ENCODE data around the gene LCN6. TPM values are rescaled to one million over a fixed set of nuclear protein-coding genes. Genes with fewer than 3 reads are reported as not detected.

The LCN6 gene
- polyA plus RNA-seq, 1 donor from 2014 or later = not detected

DNA sequence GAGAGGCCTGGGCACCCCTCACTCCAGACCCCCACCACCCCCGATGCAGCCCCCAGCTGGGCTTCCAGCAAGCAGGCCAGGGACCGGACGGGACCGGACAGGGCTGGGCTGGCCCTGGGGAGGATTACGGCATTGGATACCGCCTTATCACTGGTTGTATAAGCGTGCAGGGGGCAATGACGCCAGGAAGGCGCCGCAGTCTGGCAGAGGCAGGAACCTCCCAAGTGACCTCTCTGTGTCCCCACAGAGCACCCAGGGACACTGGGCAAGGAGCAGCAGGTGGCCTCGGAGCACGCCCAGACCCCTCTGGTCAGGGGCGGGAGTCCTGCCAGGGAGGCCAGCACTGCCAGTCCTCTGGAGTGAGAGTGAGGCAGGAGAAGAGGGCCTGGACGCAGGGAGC lies 16.7 kb upstream of the LCN6 start:
- H3K4me2 ChIP-seq (ENCODE audit: low read length) = no peak overlapping the region
- no peaks in the 10 kb centered on the region for H4K20me1 ChIP-seq (ENCODE audit: insufficient read depth)
- H3K36me3 ChIP-seq (ENCODE audit: insufficient read depth, low read length) = no peaks in the 10 kb centered on the region
- no peak for TF ChIP-seq CTCF (IDR thresholded peaks at IDR 0.05; ENCODE audit: poor library complexity, severe bottlenecking)
- no peak for TF ChIP-seq SMC3 (conservative IDR thresholded peaks at IDR 0.05; ENCODE audit: poor library complexity)
- no peak for TF ChIP-seq MXI1 (conservative IDR thresholded peaks at IDR 0.05; ENCODE audit: poor library complexity, severe bottlenecking)
- no peak overlapping the region for H2AFZ ChIP-seq (ENCODE audit: low read depth, low read length)
- H3K27me3 ChIP-seq (ENCODE audit: insufficient read depth, low read depth, low read length) = no peaks in the 10 kb centered on the region
- H3K79me2 ChIP-seq (replicated peaks; ENCODE audit: insufficient read depth, low read length) = no peaks in the 10 kb centered on the region
- no peaks in the 10 kb centered on the region for H3K9me2 ChIP-seq (ENCODE audit: insufficient read depth, low read length)
- H3K27ac ChIP-seq (ENCODE audit: low read length) = no peak overlapping the region
- no peaks in the 10 kb centered on the region for H3K9me3 ChIP-seq (ENCODE audit: low read length)
- no peaks in the 10 kb centered on the region for H3F3A ChIP-seq (ENCODE audit: insufficient read depth, low read length, poor library complexity, severe bottlenecking)
- no peak overlapping the region for H3K9ac ChIP-seq (ENCODE audit: low read length)
- no peak overlapping the region for H3K4me3 ChIP-seq (ENCODE audit: low read length)

- Histone ChIP-seq H4K20me1 (ENCODE audit: insufficient read depth) (no peaks in the 10 kb centered on the region), H3K9me3 (ENCODE audit: low read length) (no peaks in the 10 kb centered on the region), H3K4me3 (ENCODE audit: low read length) (no peak within 1 kb of the TSS), H2AFZ (ENCODE audit: low read depth, low read length) (no peak within 1 kb of the TSS), H3F3A (ENCODE audit: insufficient read depth, low read length, poor library complexity, severe bottlenecking) (no peaks in the 10 kb centered on the region), H3K27ac (ENCODE audit: low read length) (no peak within 1 kb of the TSS), H3K27me3 (ENCODE audit: insufficient read depth, low read depth, low read length) (no peaks in the 10 kb centered on the region), H3K4me2 (ENCODE audit: low read length) (no peak within 1 kb of the TSS), H3K9ac (ENCODE audit: low read length) (no peak within 1 kb of the TSS), H3K9me2 (ENCODE audit: insufficient read depth, low read length) (no peaks in the 10 kb centered on the region), H3K79me2 (replicated peaks; ENCODE audit: insufficient read depth, low read length) (no peaks in the 10 kb centered on the region), H3K36me3 (ENCODE audit: insufficient read depth, low read length) (no peaks in the 10 kb centered on the region)
- no peak for TF ChIP-seq RAD21 (conservative IDR thresholded peaks at IDR 0.05)
- no peak for TF ChIP-seq POLR2AphosphoS5 (IDR thresholded peaks at IDR 0.05)
- TF ChIP-seq, protein P1, sequence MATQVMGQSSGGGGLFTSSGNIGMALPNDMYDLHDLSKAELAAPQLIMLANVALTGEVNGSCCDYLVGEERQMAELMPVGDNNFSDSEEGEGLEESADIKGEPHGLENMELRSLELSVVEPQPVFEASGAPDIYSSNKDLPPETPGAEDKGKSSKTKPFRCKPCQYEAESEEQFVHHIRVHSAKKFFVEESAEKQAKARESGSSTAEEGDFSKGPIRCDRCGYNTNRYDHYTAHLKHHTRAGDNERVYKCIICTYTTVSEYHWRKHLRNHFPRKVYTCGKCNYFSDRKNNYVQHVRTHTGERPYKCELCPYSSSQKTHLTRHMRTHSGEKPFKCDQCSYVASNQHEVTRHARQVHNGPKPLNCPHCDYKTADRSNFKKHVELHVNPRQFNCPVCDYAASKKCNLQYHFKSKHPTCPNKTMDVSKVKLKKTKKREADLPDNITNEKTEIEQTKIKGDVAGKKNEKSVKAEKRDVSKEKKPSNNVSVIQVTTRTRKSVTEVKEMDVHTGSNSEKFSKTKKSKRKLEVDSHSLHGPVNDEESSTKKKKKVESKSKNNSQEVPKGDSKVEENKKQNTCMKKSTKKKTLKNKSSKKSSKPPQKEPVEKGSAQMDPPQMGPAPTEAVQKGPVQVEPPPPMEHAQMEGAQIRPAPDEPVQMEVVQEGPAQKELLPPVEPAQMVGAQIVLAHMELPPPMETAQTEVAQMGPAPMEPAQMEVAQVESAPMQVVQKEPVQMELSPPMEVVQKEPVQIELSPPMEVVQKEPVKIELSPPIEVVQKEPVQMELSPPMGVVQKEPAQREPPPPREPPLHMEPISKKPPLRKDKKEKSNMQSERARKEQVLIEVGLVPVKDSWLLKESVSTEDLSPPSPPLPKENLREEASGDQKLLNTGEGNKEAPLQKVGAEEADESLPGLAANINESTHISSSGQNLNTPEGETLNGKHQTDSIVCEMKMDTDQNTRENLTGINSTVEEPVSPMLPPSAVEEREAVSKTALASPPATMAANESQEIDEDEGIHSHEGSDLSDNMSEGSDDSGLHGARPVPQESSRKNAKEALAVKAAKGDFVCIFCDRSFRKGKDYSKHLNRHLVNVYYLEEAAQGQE (IDR thresholded peaks at IDR 0.05; ENCODE audit: borderline replicate concordance) = no peak
- TF ChIP-seq TAF1 (IDR thresholded peaks at IDR 0.05; ENCODE audit: low read depth) = no peak
Observed at GRCh38 chr9:136764301-136764891, 16.1 kb upstream of the LCN6 start, which contains the start of gene LCN15. TSS of gene LCN15 (minus strand) at chr9:136764518. CDS start at chr9:136764488, 30 bp downstream.

- Histone ChIP-seq H3F3A (ENCODE audit: insufficient read depth, low read length, poor library complexity, severe bottlenecking) (no peaks in the 10 kb centered on the region), H3K4me2 (ENCODE audit: low read length) (no peak overlapping the region), H3K9me3 (ENCODE audit: low read length) (no peaks in the 10 kb centered on the region), H4K20me1 (ENCODE audit: insufficient read depth) (no peaks in the 10 kb centered on the region), H3K79me2 (replicated peaks; ENCODE audit: insufficient read depth, low read length) (no peaks in the 10 kb centered on the region), H3K36me3 (ENCODE audit: insufficient read depth, low read length) (no peaks in the 10 kb centered on the region), H3K27me3 (ENCODE audit: insufficient read depth, low read depth, low read length) (no peaks in the 10 kb centered on the region), H2AFZ (ENCODE audit: low read depth, low read length) (no peak overlapping the region), H3K9ac (ENCODE audit: low read length) (no peak overlapping the region), H3K9me2 (ENCODE audit: insufficient read depth, low read length) (no peaks in the 10 kb centered on the region), H3K4me3 (ENCODE audit: low read length) (no peak overlapping the region), H3K27ac (ENCODE audit: low read length) (no peak overlapping the region)
- TF ChIP-seq TAF1 (IDR thresholded peaks at IDR 0.05; ENCODE audit: low read depth) (no peak), CTCF (IDR thresholded peaks at IDR 0.05; ENCODE audit: poor library complexity, severe bottlenecking) (no peak), RAD21 (conservative IDR thresholded peaks at IDR 0.05) (no peak), POLR2AphosphoS5 (IDR thresholded peaks at IDR 0.05) (no peak), EZH2 (IDR thresholded peaks at IDR 0.05; ENCODE audit: borderline replicate concordance, insufficient read depth, low read length, poor library complexity, severe bottlenecking) (no peak), SMC3 (conservative IDR thresholded peaks at IDR 0.05; ENCODE audit: poor library complexity) (no peak), EP300 (conservative IDR thresholded peaks at IDR 0.05; ENCODE audit: poor library complexity, severe bottlenecking) (no peak)
Observed at GRCh38 chr9:136763649-136764035, 15.3 kb upstream of the LCN6 start.
